Femur (tissue), 1 donor: ENCODE measurements around the gene GNPTG.
"Not testable (repeated sequence)": the region's sequence is repeated elsewhere in the genome, so short reads cannot be mapped to it uniquely, and the experiment has no call there.

Source experiments
- DNase-seq: peaks from one replicate; pipeline ENCODE4 v3.0.0-alpha.2; 2017

Gene GNPTG

GRCh38 chr16:1320097-1320496 lies 31.6 kb upstream of the GNPTG start:
- DNase-seq, result no peak

- no peak for DNase-seq
Observed at GRCh38 chr16:1320658-1321240, 31.0 kb upstream of the GNPTG start.

DNA sequence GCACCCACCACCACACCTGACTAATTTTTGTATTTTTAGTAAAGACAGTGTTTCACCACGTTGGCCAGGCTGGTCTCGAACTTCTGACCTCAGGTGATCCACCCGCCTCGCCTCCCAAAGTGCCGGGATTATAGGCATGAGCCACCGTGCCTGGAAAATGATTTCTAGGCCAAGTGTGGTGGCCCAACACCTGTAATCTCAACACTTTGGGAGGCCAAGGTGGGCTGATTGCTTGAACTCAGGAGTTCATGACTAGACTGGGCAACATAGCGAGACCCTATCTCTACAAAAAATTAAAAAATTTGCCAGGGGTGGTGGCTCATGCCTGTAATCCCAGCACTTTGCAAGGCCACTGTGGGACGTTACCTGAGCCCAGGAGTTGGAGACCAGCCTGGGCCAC lies 29.3 kb upstream of the GNPTG start:
- DNase-seq, result no peak

GRCh38 chr16:1323296-1324239 lies 28.2 kb upstream of the GNPTG start:
- DNase-seq, result no peak

- no peak for DNase-seq
Observed at GRCh38 chr16:1324286-1324826, 27.4 kb upstream of the GNPTG start.

DNA sequence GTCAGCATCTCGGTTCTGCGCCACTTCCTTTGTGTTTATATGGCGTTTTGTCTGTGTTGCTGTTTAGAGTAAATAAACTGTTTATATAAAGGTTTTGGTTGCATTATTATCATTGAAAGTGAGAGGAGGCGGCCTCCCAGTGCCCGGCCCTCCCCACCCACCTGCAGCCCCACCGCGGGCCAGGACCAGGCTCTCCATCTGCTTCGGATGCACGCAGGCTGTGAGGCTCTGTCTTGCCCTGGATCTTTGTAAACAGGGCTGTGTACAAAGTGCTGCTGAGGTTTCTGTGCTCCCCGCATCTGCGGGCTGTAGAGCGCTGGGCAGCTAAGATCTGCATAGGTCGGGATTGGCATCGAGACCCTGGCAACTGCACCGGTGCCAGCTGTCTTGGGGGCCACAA lies 26.5 kb upstream of the GNPTG start:
- no peak for DNase-seq

DNA sequence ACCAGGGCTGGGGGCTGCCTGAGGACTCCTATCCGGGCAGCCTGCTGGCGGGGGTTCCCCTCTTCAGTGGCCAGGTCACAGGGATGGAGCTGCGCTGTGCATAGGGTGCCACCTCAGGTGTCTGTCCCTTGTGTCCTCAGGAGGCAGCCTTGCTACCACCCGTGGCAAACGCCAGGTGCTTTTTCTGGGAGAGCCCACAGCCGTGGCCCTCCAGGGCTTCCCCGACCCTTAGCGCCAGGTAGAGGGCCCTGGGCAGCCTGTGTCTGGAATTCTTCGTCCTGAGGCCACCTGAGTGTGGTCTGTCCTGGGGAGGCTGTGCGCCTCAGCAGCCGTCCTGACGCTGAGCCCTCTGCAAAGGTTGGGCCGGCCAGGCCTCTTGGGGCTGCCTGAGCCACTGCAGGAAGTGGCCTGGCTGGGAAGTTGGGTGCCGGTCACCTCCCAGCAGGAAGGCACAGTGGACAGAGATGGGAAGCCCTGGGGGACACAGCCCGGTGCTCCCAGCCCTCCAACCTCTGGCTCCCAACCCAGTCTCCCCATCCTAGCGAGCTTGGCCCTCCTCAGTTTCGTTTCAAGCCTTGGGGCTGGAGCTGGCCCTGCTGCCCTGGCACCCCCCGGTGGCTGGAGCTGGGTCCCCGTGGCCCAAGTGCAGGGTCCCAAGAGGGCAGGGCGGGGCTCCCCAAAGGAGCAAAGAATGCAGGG lies 25.9 kb upstream of the GNPTG start:
- no peak for DNase-seq

DNA sequence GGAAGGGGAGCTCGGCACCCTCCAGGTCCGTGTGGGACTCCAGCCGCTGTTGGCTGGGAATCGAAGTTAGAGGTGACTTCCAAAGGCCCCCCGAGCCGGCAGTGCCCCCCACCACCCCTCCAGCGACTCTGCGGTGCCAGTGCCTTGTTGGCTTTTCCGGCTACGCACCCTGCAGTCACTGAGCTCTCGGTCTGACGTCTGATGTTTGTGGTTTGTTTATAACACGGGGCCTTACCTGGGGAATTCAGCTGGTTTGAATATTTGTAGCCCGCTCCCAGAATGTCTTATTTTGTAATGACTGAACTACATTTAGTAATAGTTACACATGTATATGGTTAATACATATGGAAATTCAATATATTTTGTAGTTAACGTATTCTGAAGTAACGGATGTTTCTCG lies 25.3 kb upstream of the GNPTG start:
- no peak for DNase-seq

GRCh38 chr16:1326946-1327618 lies 24.6 kb upstream of the GNPTG start:
- DNase-seq, result no peak

DNA sequence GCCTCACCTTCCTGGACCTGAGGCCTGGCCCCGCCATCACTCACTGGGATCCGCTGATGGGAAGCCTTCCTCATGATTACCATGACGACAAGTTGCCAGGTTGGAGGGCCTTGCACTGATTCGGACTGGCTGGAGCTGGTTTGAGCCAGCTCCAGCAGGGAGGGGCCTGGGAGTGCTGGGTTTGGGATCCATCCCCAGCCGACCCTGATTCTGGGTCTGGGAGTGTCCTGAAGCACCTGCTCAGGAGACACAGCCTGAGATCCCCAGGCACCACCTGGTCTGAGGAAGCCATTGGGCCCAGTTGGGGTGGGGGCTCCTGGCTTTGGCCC lies 24.1 kb upstream of the GNPTG start:
- DNase-seq, result no peak

DNA sequence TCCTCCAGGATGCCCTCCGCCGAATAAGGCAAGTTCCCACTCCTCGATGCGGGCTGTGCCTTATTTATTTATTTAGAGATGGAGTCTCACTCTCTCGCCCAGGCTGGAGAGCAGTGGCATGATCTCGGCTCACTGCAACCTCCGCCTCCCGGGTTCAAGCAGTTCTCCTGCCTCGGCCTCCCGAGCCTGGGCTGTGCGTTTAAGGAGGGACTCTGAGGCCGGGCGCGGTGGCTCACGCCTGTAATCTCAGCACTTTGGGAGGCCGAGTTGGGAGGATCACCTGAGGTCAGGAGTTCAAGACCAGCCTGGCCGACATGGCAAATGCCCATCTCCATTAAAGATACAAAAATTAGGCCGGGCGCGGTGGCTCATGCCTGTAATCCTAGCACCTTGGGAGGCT lies 23.6 kb upstream of the GNPTG start:
- not testable (repeated sequence) for DNase-seq

- DNase-seq, result not testable (repeated sequence)
Observed at GRCh38 chr16:1328961-1329360, 22.8 kb upstream of the GNPTG start.

- DNase-seq, result no peak
Observed at GRCh38 chr16:1330260-1330914, 21.3 kb upstream of the GNPTG start.

DNA sequence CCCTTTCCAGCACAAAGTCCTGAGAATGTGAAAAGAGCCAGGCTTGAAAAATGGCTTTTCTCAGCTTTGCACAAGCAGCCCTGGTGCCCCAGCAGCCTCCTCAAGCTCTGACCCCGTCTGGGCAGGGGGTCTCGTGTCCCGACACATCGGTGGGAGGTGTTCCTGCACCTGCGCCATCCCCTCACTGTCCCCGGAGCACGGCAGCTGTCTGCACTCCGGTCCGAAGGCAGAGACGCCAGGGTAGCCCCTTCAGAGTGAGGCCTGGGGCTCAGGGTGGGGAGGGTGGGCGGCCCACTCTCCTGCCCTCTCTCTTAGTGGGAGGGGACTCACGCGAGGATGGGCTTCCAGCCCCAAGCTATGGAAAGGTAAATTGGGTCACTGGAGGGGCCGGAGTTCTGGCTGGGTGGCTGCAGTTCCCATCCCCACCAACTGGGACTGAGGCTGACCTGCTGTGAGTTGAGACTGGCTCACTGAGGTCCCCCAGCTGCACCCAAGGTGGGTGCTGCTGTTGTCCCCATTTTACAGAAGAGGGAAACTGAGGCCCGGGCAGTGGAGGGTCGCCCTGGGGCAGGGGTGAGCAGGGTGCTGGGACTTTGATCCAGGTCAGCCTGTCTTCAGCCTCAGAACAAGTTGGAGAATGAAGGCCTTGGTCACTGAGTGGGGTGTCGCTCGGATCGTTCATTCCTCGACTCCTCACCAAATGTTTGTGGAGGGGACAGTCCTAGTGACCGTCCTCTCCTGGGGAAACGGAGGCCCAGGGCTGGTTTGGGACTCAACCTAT lies 20.6 kb upstream of the GNPTG start:
- DNase-seq, result no peak

DNA sequence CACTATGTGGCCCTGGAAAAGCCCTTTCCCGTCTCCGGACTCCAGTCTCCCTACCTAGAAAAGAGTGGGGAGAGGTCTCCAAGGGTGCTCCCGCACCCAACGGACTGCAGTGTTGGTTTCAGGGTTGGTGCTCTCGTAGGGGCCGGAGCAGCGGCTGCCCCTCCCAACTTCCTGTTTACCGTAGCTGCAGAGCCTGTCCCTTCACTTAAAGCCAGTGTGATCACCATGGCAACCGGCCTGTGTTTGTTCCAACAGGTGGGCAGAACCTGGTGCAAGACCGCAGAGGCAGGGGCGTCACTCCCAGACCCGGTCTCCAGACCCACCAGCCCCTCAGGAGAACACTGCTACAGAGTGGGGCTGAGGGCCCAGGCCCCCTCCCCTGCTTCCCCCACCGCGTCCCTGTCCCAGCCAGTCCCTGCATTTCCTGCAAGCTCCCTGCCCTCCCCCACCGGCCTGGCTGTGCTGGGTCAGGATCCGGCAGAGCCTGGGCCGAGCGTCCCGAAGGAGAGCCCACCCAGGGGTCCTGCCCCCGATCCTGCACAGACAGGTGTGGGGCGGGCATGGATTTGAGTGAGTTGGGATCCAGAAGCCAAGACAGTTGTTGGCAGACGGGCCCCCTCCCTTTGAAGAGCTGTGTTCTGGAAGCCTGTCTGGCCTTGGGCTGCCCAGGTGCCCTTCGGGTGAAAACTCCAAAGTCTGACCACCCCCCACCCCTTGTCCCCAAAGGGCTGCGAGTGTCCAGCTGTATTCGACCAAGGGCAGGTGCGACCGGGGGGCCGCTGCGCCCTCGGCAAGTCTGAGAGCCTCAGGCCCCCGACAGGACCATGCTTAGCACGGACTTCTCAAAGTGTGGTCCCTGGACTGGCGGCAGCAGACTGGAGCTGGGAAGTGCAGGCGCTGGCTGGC lies 19.8 kb upstream of the GNPTG start:
- peak; percentile 63 for DNase-seq

DNA sequence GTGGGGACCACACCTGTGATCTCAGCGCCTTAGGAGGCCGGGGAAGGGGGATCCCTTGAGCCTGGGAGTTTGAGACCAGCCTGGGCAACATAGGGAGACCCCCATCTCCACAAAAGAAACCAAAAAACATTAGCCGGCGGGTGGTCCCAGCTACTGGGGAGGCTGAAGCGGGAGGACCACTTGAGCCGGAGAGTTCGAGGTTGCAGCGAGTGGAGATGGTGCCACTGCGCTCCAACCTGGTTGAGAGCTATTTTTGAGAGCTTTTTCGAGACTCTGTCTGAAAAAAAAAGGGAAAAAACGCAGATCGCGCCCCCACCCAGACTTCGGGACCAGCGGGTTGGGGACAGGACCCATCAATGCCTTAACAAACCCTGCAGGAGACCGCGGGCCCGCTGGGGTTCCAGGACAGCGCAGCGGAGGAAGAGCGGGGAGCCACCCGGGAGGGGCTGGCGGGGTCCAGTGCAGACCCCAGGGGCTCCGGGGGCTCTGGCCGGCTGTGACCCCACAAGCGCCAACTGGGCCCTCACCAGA lies 19.0 kb upstream of the GNPTG start:
- no peak for DNase-seq

DNA sequence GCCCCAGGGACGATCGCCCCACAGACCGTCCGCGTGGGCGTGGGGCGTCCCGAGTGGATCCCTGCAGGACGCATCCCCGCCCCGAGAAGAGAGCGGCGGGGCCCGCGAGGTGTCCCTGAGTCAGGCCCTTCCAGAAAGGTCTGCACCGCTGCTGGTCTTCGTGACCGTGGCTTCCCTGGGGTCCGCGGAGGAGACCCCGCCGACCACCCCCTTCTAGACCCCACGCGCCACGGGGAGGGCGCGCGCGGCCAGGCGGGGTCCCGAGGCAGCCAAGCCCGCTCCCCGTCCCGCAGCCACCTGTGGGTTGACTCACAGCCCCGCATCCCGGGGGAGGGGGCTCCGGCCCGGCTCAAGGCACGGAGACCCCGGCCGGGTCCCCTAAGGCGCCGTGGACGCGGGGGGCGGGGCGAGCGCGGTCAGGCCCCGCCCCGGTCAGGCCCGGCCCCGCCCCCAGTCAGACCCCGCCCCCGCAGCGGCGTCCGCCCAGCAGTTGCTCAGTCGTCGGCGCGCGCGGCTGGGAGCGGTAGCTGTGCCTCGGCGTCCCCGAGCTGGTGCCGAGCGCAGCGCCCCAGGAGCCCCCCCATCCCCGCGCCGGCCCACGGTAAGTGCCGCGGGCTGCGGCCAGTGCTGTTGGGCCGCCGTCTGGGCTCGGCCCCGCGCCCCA lies 18.4 kb upstream of the GNPTG start, which contains the start of gene BAIAP3:
Gene BAIAP3, plus strand, starts transcription at position 497 of the 664 bp plus-strand sequence. CDS start 4,905 bp downstream, outside the sequence.
- DNase-seq, result no peak

DNA sequence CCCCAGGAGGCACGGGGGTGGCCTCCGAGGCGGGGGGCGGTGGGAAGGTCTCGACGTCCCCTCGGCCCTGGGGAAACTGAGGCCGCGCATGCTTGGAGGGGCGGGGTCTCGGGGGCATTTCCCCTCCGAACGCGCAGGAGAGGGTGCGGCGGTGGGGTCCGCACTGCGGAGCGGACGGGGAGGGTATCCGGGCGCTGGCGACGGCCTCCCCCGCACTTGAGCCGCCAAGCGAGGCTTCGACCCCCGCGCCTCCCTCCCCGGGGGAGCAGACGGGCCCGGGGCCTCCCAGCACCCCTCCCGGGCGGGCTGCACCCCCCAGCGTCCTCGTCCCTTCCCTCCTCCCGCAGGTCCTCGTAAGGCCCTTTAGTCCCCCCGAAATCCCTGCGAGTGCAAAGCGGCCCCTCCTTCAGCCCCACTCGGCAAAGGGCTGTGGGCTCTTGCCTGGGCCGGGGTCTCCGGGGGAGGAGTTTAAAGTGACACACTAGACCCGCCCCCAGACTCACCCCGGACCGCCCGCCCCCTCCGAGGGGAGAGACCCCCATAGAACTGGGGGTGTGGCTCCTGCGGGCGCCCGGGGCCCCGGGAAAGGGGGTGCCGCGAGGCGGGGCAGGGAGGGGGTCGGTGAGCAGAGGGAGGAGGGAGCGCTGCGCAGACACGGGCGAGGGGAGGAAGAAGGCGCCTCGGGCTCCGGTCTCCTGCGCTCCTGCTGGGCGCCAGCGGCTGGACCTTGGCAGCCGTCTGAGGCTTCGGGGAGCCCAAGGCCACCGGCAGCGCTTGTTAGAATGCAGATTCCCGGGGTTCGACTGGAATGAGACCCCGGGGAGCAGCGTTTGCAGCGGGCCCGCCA lies 17.7 kb upstream of the GNPTG start:
- no peak for DNase-seq

DNA sequence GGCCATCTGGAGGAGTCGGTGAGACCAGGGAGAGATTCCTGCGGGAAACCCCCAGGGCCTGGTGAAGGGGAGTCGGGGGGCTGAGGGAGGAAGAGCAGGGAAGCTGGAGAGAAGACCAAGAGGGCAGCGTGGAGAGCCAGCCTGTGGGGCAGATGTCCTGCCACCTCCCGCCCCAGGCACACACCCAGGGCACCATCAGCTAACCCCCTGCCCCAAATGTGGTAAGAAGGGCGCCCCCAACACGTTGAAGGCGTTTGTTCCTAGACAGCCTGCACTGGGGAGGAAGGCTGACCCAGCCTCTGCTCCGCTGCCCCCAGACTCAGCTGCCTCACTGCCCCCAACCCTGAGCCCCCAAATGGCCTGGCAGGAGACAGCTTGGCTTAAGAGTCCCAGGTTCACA lies 17.0 kb upstream of the GNPTG start:
- DNase-seq, result no peak
